ENCODE results near the gene ADCY2. TPM values are rescaled to one million over a fixed set of nuclear protein-coding genes. Genes with fewer than 3 reads are reported as not detected.

Gene ADCY2
- total RNA-seq, 1 experiment from 2014 or later: 31.3 TPM

DNA sequence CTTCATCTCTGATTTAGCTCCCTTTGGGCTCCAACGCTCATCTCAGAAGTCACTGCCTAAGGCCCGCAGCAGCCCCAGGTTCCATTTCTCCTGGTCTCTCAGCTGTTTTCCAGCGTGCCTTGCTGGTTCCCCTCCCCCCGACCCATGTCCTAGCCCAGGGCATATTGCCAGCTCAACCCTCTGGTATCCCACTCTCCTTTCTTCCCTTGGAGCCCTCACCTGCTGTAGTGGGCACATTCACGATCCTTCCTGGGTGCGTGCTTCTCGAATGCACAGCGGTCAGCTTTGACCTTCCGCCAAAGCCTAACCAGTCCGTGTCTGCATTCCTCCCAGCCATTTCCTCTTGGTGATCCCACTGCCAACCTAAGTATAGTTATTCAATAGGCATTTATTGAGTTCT, 418.9 kb downstream of the ADCY2 start:
- Mint-ChIP-seq H3K4me1 (peaks cover 27% of the 10 kb centered on the region in 2 experiments), H3K4me3 (no peak overlapping the region), H3K36me3 (ENCODE audit: insufficient read depth in 1 of 3, low read depth in 3 of 3) (peaks cover 5 to 11% (median 8%) of the 10 kb centered on the region in 3 experiments; a peak in 4 of 7 replicates), H3K9me3 (no peaks in the 10 kb centered on the region), H3K27ac (peak overlapping the region in 1 of 3 experiments; percentile 52; a peak in 1 of 7 replicates), H3K27me3 (ENCODE audit: low read depth) (no peaks in the 10 kb centered on the region)
- no CpG with 5 or more reads among the region's 10 CpGs for WGBS (ENCODE audit: extremely low coverage, insufficient read length, low lambda C conversion rate)
- no peak overlapping the region for H3T11ph ChIP-seq (ENCODE audit: low read length)
- H2BK120ac ChIP-seq (ENCODE audit: low read depth, low read length, poor library complexity, severe bottlenecking): no peak overlapping the region
- no peak overlapping the region for H2BK5ac ChIP-seq (ENCODE audit: insufficient read length, low read length)
- no peak overlapping the region for H4K8ac ChIP-seq (replicated peaks; ENCODE audit: insufficient read length, low read depth, low read length)
- no peak overlapping the region for H3K23ac ChIP-seq (ENCODE audit: insufficient read length, low read depth, low read length)
- H3K4me2 ChIP-seq (ENCODE audit: insufficient read depth, insufficient read length, low read length): no peak overlapping the region
- H3K23me2 ChIP-seq (ENCODE audit: insufficient read length, low read depth, low read length, poor library complexity, severe bottlenecking): no peaks in the 10 kb centered on the region
- no peaks in the 10 kb centered on the region for H3K27me3 ChIP-seq (ENCODE audit: insufficient read depth, low read length)
- no peak overlapping the region for H3K56ac ChIP-seq (ENCODE audit: insufficient read length, low read depth, low read length)
- H3K14ac ChIP-seq (ENCODE audit: insufficient read depth, low read length): no peak overlapping the region
- H4K20me1 ChIP-seq (ENCODE audit: control insufficient read depth, insufficient read depth, insufficient read length): no peaks in the 10 kb centered on the region
- no peaks in the 10 kb centered on the region for H3K79me1 ChIP-seq (ENCODE audit: insufficient read depth, low read depth, low read length, poor library complexity, severe bottlenecking)
- no peak overlapping the region for H3K27ac ChIP-seq (ENCODE audit: insufficient read length, low read depth, low read length)
- no peak for TF ChIP-seq CTCF (conservative IDR thresholded peaks at IDR 0.05)
- no peak overlapping the region for H3K9ac ChIP-seq (ENCODE audit: extremely low read depth, insufficient read length, low read length)
- H2AK5ac ChIP-seq (ENCODE audit: insufficient read length, low read length): no peak overlapping the region
- H3K79me2 ChIP-seq (ENCODE audit: insufficient read depth, low read length): no peaks in the 10 kb centered on the region
- no peak overlapping the region for H3K4ac ChIP-seq (ENCODE audit: low read depth, low read length)
- H2BK12ac ChIP-seq (ENCODE audit: insufficient read length, low read depth, low read length): no peak overlapping the region
- H2BK20ac ChIP-seq (ENCODE audit: low read depth, low read length, poor library complexity, severe bottlenecking): no peak overlapping the region
- H4K91ac ChIP-seq (ENCODE audit: insufficient read length, low read depth, low read length): no peak overlapping the region
- no peak overlapping the region for H2AFZ ChIP-seq (ENCODE audit: low read length)
- no peak overlapping the region for H4K5ac ChIP-seq (ENCODE audit: insufficient read length, low read depth, low read length)
- no peaks in the 10 kb centered on the region for H3K9me3 ChIP-seq (ENCODE audit: control insufficient read depth, low read depth, low read length)
- 0 out of 2 replicates have a peak, but pooled peaks cover 2% of the 10 kb centered on the region for H3K4me1 ChIP-seq (ENCODE audit: insufficient read depth, low read length)
- no peak overlapping the region for H3K18ac ChIP-seq (ENCODE audit: insufficient read length, low read depth, low read length)
- DNase-seq: no peak
- H2BK15ac ChIP-seq (ENCODE audit: low read depth, low read length): no peak overlapping the region

Data from H9 (cell line).